ENCODE data around the gene CMSS1. TPM values are rescaled to one million over a fixed set of nuclear protein-coding genes. Genes with fewer than 3 reads are reported as not detected.

Gene CMSS1
- total and polyA plus RNA-seq, 11 donors, result 13.5 to 48.4 (median 34.8) TPM

GRCh38 chr3:99921377-99921695 lies 103.7 kb downstream of the CMSS1 start:
- Histone ChIP-seq H3K9me3 (no peaks in the 10 kb centered on the region), H3K4me3 (no peak overlapping the region), H3K27me3 (no peaks in the 10 kb centered on the region), H3K27ac (peak overlapping the region; percentile 54 to 88 (median 78)), H3K4me1 (peaks cover 0 to 57% (median 41%) of the 10 kb centered on the region in 12 donors), H3K36me3 (no peaks in the 10 kb centered on the region)
- no peak for TF ChIP-seq POLR2A (IDR thresholded peaks at IDR 0.05)
- TF ChIP-seq CTCF (IDR thresholded peaks at IDR 0.05), result no peak
- WGBS, 4 donors, result 70 to 77% (median 76%) methylated on average over 1 of the region's 1 CpG
- DNase-seq (no peak), ATAC-seq (no peak)
- intact Hi-C loops (cut with DNase I), result loop anchor here in 7 of 10 donors (5.0 to 10.0 kb wide), 5 partner anchors 34 to 333 kb away; no protein-coding TSS in a partner anchor

- H3K4me1 ChIP-seq, result peaks cover 0 to 58% (median 42%) of the 10 kb centered on the region in 12 donors
- no peaks in the 10 kb centered on the region for H3K27me3 ChIP-seq
- intact Hi-C loops (cut with DNase I), result loop anchor here in 7 of 10 donors (5.0 to 10.0 kb wide), 5 partner anchors 35 to 333 kb away; no protein-coding TSS in a partner anchor
These were observed 104.3 kb downstream of the CMSS1 start for GRCh38 chr3:99921986-99922385.

GRCh38 chr3:99923873-99924272 lies 106.2 kb downstream of the CMSS1 start:
- no peak for ATAC-seq

More at GRCh38 chr3:99921986-99922385, 104.3 kb downstream of the CMSS1 start:
- no peak overlapping the region for H3K4me3 ChIP-seq
- ATAC-seq (no peak), DNase-seq (no peak)
- peak overlapping the region in 10 of 12 donors; percentile 54 to 88 (median 78) for H3K27ac ChIP-seq
- WGBS, 4 donors, result 88 to 100% (median 96%) methylated on average over 1 of the region's 1 CpG
- no peak for TF ChIP-seq CTCF (IDR thresholded peaks at IDR 0.05)
- no peak for TF ChIP-seq POLR2A (IDR thresholded peaks at IDR 0.05)
- no peaks in the 10 kb centered on the region for H3K9me3 ChIP-seq
- H3K36me3 ChIP-seq, result no peaks in the 10 kb centered on the region

More at GRCh38 chr3:99923873-99924272, 106.2 kb downstream of the CMSS1 start:
- H3K4me3 ChIP-seq, result no peak overlapping the region
- no peaks in the 10 kb centered on the region for H3K36me3 ChIP-seq
- intact Hi-C loops (cut with DNase I), result loop anchor here in 7 of 10 donors (5.0 to 10.0 kb wide), 5 partner anchors 37 to 331 kb away; no protein-coding TSS in a partner anchor
- no peak for DNase-seq
- TF ChIP-seq POLR2A (IDR thresholded peaks at IDR 0.05) (no peak), CTCF (IDR thresholded peaks at IDR 0.05) (no peak)
- H3K27me3 ChIP-seq, result no peaks in the 10 kb centered on the region
- no peaks in the 10 kb centered on the region for H3K9me3 ChIP-seq
- peaks cover 0 to 70% (median 49%) of the 10 kb centered on the region in 12 donors for H3K4me1 ChIP-seq
- H3K27ac ChIP-seq, result peak overlapping the region in 2 of 12 donors; percentile 1 to 11

Measured in heart left ventricle (tissue), 16 donors.